AML-193 (cell line): ENCODE measurements around the gene LOXL1.
"Not testable (repeated sequence)": the region's sequence is repeated elsewhere in the genome, so short reads cannot be mapped to it uniquely, and the experiment has no call there.

Experiments used
- DNase-seq, 2 experiments: peaks; one replicate each; lab custom pipeline; 2025; lab: John Stamatoyannopoulos, UW

The LOXL1 gene

DNA sequence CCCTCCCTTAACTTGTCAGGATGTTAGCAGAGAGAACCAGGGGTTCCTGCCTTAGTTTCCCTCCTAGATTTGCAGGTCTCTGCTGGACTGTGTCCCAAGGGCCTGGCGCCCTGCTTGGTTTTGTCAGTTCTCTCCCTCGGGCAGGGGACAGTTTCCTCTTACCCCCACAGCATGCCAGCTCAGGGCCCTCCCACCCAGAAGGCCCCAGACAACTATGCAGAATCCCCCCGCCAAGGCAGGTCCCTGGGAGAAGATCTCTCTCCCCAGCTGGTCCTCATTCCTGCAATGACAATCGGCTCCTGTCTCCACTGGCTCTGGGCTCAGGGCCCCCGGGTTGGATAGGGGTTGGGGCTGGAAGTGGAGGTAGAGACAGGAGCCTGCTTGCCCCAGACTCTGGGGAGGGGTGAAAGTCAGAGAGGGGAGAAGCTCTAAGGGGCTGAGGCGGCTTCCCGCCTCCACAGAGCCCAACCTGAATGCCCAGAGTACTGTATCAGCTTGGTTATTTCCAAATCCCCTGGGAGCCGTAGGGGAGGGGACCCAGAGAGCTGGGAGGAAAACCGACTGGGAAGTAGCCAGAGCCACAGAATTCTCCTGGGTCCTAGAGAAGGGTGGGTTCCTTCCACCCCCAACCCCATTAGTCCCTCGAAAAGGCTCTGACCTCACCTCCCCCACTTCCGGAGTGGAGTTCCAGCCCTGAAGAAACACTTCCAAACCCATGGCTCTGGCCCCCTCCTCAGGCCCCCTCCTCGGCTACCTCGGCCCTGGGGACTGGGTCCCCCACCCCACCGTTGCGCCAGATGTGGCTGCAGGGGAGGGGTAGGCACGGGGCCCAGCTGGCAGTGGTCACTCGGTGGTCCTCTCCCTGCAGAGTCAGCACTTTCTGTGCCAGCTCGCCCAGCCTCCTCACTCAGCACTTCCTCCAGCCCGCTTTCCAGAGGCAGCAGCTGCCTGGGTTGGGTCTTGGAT lies 3.8 kb upstream of the LOXL1 start:
- DNase-seq = no peak

- no peak for DNase-seq
Measured at GRCh38 chr15:73923156-73923487, 3.1 kb upstream of the LOXL1 start.

GRCh38 chr15:73923488-73924164 lies 2.6 kb upstream of the LOXL1 start:
- no peak for DNase-seq

DNA sequence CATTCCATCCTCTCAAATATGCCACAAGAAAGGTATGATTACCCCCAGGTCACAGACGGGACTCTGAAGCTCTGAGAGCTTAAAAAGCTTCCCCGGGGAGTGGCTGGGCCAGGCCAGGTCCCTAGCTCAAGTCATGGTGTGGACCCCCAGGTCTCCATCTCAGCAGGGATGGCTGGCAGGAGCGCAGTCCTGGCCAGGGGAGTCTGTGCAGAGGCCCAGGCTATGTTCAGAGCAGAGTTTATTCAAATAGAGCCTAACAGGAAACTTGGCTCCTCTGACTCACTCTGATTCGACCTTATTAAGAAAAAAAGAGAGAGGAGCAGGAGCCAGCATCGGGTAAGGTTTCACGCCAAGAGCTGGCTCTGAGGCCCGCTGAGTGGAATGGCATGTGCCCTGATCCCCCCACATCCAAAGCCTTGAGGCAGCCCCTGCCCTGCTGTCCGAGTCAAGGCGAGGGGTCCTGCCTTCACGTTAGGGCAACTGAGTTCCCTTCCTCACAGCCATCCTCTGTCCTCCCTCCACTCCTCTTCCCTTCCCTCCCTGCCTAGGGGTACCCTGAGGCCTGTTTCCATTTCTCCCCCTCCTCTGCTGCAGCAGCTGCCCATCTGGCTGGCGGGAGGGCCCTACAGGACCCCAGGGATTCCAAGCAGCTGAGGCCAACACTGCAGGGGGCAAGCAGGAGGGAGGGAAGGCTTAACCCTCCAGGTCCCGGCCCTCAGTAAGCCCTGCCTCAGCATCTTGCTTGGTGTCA lies 1.9 kb upstream of the LOXL1 start:
- DNase-seq = no peak

- no peak for DNase-seq
Measured at GRCh38 chr15:73925848-73926218, 429 bp upstream of the LOXL1 start.

GRCh38 chr15:73927003-73927475 lies 777 bp downstream of the LOXL1 start:
- no peak for DNase-seq

GRCh38 chr15:73927476-73928240 lies 1.4 kb downstream of the LOXL1 start:
- peak in 1 of 2 experiments; percentile 6 for DNase-seq

- no peak for DNase-seq
Measured at GRCh38 chr15:73928241-73928579, 1.9 kb downstream of the LOXL1 start.

DNA sequence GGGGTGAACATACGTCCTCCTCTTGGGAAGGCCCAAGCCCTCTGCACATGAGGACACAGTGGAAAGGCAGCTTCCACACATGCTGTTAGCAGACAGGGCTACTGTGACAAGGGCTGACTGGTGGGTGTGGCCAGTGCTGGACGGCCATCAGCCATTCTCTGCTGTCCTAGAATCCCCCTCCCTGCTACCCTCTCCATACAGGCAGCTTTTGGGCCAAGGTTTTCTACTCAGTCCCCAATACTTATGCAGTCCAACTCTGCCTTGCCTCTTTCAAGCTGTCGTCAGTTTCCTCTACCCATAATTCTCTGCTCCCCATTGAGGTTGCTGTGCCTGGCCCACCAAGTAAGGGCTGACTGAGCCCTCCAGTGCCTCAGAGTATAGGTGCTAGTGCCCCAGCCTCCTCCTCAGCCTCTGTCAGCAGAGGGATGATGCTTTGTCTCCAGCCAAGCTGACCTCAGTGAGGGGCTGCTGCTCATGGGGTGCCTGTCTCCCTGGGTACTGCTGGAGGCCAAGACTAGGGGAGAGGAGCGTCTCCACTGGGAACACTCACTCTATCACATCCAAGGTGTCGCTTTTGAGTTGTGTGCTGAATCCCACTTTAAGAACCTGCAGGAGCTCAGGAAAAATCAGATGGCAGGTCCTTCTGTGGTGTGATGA lies 2.8 kb downstream of the LOXL1 start:
- no peak for DNase-seq

- no peak for DNase-seq
Measured at GRCh38 chr15:73930371-73930770, 4.1 kb downstream of the LOXL1 start.

GRCh38 chr15:73930790-73931281 lies 4.6 kb downstream of the LOXL1 start:
- no peak for DNase-seq

DNA sequence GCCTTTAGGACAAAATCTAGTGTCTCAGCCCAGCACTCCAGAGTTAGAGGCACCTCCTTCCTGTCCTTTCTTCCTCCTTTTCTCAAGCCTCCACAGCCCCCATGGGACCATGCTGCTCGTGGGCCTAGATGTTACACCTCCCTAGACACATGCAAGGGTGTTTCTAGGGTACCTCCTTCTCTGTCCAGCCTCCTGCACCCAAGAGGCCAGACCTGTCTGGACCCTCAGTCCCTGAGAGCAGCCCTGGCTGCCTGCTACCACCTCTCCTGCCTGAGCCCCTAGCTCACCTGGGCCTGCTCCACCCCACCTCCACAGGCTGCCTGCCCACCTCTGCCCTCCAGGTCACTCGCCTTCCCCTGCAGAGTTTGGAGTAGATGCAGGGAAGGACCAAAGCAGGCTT lies 5.2 kb downstream of the LOXL1 start:
- DNase-seq = no peak

DNA sequence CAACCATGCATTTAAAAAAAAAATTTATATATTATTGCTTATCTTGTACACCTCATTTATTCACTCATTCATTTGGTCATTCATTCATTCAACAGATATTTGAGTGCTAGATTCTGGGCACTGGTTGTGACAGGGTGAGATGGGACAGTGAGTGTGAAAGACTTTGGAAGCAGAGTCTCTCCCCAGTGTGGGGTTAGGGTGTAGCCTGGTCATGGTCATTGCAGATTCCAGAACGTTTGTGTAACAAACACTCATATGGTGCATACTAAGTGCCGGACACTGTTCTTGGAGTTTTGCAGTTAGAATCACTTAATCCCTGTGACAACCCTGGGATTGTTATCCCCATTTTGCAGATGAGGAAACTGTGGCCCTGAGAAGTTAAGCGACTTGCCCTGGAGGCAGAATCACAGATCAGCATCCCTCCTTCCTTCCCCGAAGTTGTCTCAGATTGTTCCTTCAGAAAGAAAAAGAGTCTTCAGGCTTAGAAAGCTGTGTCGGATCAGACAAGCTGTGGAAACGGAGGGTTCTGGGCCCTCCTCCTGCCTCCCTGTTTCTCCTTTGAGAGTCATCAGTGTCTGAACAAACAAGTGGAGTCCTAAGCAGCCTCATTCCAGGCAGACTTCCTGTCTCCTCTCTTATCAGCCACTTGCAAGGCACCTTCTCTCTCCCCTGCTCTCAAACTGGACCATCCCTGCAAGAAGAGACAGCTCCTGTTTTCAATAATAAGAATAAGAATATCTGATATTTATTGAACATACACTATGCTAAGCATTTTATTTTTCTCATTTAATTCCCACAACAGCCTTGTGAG lies 6.3 kb downstream of the LOXL1 start:
- DNase-seq = no peak

DNA sequence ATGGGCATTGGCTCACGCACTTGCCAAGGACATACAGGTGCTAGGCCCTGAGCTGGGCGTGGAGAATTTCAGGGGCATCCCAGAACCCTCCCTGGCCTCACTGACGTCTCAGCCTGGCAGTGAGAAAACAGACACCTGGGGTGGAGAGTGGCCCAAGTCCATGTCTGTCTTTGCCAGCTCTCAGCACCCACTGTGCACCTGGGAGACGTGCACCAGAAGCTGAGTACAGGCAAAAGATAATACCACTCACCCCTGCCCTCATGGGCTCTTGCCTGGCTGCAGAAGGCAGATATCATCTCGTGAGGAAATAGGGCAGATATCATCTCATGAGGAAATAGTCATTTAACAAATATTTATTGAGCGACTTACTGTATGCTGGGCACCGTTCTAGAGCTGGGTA lies 8.0 kb downstream of the LOXL1 start:
- no peak for DNase-seq

DNA sequence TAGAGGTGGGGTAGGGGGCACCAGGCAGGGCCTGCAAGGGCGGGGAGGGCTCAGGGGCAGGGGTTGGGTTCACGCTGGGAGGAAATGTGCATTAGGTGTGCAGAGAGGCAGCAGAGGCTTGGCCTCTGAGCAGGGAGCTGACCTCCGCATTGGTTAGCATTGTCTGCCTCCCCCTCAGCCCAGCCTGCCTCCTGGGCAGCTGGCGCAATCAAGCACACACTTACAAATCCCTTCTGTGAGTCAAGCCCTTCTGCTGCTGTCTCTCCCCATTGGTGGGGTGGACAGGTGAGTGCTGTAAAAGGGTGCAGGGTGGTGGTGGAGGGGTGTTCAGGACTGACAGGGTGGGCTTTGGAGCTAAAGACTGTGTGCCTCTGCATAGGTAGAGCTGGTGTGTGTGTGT lies 9.3 kb downstream of the LOXL1 start:
- no peak for DNase-seq

GRCh38 chr15:73936181-73936580 lies 9.9 kb downstream of the LOXL1 start:
- DNase-seq = no peak

- DNase-seq = no peak
Measured at GRCh38 chr15:73936588-73937290, 10.5 kb downstream of the LOXL1 start.

DNA sequence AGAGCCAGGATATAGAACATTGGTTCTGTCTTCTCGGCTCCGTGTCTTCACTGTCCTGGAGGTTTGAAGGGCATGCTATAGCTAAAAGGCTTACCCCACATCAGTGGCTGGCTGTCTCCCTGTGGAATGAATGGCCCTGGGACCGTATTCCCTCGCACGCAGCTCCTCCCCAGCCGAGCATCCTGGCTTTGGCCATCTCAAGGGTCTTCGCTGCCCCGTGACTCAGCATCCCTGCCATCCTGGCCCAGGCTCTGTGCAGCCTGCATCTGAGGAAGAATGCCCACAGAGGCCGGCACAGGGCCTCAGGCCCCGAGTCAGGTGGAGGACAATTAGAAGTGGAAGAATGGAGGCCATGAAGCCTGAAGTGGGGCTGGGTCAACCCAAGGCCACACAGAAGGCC lies 11.0 kb downstream of the LOXL1 start:
- no peak for DNase-seq

GRCh38 chr15:73937726-73938125 lies 11.5 kb downstream of the LOXL1 start:
- DNase-seq = no peak

DNA sequence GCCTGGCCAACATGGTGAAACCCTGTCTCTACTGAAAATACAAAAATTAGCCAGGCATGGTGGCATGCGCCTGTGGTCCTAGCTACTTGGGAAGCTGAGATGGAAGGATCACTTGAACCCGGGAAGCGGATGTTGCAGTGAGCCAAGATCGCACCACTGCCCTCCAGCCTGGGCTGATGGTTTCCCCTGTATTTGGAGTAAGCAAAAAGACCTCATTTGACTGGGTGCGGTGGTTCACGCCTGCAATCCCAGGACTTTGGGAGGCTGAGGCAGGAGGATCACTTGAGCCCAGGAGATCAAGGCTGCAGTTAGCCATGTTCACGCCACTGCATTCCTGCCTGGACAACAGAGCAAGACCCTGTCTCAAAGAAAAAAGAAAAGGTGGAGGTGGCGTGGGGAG lies 12.3 kb downstream of the LOXL1 start:
- not testable (repeated sequence) for DNase-seq
